Activated CD8-positive, alpha-beta memory T cell treated with anti-CD3 and anti-CD28 coated beads for 36 hours (primary cell): ENCODE measurements around the gene IFNA4. TPM values are rescaled to one million over a fixed set of nuclear protein-coding genes. Genes with fewer than 3 reads are reported as not detected.
"Not testable (repeated sequence)": the region's sequence is repeated elsewhere in the genome, so short reads cannot be mapped to it uniquely, and the experiment has no call there.

ENCODE experiments used
- CTCF ChIA-PET: fragments of 350-600 bp; sonication (Branson Sonifier 250); formaldehyde crosslinking; loops from one replicate; lab custom pipeline; 2021; ENCODE audit warnings: antibody characterized with exemption; lab: Charles Lee
- POLR2A ChIA-PET: fragments of 350-600 bp; sonication (Branson Sonifier 250); formaldehyde crosslinking; loops from one replicate; lab custom pipeline; 2021; ENCODE audit warnings: antibody characterized with exemption; lab: Charles Lee
- total RNA-seq, 2 experiments: library from RNA; stranded (reverse); gene quantifications; one replicate each; pipeline ENCODE4 v1.2.3, GENCODE V29; 2021

The IFNA4 gene
- total RNA-seq: not detected

DNA sequence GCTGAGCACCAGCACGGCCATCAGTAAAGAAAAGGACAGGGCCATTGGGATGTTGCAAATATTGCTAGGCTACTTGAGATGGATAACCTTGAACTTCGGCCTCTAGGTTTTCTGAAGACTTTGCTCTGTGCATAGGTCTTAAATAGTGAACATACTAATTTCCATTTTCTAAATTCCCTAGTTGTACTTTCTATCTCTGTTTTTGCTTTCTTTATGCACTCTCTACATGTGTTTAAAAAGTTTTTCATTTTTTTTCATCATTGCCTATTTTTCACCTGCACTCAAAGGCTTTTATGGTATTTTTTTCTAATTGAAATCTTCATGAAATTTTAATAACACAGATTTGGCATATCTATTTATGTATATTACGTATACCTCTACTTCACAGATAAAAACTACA, at the start of gene IFNA4:
Gene IFNA4, minus strand, starts transcription at position 101 of the 400 bp plus-strand sequence. Its CDS starts 56 bp downstream, at position 45.
- POLR2A ChIA-PET, CTCF ChIA-PET: not testable (repeated sequence)

DNA sequence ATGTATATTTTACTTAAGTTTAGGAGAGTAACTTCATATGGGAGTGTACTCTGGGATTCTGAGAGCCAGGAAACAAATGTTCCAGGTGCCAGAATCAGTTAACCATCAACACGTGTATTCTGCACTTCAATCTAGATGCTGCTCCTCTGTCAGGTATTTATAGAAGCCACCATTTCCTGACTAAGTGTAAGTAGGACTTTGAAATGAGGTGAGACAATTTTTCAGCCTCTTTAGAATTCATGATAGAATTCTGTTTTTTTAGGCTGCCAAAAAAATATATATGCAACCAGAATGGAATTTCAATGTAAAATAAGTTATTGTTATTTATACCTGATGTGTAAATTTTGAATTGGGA, 49.0 kb upstream of the IFNA4 start:
- POLR2A ChIA-PET: not testable (repeated sequence)
- CTCF ChIA-PET: interaction anchor here (0.6 to 2.3 kb wide), 4 partner anchors 15 to 229 kb away, joined by 3 to 6 read pairs (median 3); no protein-coding TSS in a partner anchor

GRCh38 chr9:21235468-21236359, 48.3 kb upstream of the IFNA4 start:
- CTCF ChIA-PET: interaction anchor here (0.6 to 2.3 kb wide), 5 partner anchors 16 to 230 kb away, joined by 3 to 6 read pairs (median 3); no protein-coding TSS in a partner anchor

DNA sequence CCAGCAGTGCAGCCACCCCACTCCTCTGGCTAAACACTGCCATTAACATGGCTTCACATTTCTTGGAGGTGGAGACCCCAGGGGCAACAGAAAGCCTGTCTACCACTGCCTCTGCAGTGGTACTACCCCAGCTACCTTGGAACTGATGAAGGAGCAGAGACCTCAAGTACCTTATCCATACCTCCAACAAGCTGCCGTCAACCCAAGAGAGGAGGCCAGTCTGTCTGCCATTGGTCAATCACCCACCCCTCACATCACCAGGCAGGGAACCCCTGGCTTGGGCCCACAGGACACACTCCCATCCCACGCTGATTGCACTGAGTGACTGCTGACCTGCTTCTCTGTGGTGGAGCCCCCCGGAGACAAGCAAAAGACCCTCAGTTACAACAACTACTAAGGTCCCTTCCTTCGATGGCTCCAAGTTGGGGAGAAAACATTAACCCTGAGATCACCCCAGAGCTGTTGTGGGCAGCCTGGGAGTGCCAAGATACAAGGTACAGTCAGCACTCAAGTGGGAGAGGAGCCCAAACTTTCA, 46.8 kb upstream of the IFNA4 start:
- ChIA-PET CTCF (interaction anchor here (2.3 kb wide), 1 partner anchor 18 kb away, joined by 6 read pairs; no protein-coding TSS in a partner anchor), POLR2A (no interaction called here)

More at GRCh38 chr9:21235468-21236359, 48.3 kb upstream of the IFNA4 start:
- POLR2A ChIA-PET: not testable (repeated sequence)

GRCh38 chr9:21233258-21233657, 45.9 kb upstream of the IFNA4 start:
- POLR2A ChIA-PET: no interaction called here
- CTCF ChIA-PET: no interaction called here

- ChIA-PET POLR2A (no interaction called here), CTCF (no interaction called here)
These were observed 40.7 kb upstream of the IFNA4 start, which contains the start of gene IFNA17 for GRCh38 chr9:21228122-21228521. Gene IFNA17, minus strand, starts transcription at chr9:21228222. Its CDS starts 49 bp downstream, at chr9:21228173.

DNA sequence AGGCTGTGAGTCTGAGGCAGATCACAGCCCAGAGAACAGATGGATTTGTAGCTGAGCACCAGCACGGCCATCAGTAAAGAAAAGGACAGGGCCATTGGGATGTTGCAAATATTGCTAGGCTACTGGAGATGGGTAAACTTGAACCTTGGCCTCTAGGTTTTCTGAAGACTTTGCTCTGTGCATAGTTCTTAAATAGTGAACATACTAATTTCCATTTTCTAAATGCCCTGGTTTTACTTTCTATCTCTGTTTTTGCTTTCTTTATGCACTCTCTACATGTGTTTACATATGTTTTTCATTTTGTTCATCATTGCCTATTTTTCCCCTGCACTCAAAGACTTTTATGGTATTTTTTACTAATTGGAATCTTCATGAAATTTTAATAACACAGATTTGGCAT, 29.8 kb upstream of the IFNA4 start, which contains the start of gene IFNA16:
Gene IFNA16, minus strand, starts transcription at position 101 of the 400 bp plus-strand sequence. Its CDS starts 6 bp downstream, at position 95.
- CTCF ChIA-PET: interaction anchor here (0.5 kb wide), 1 partner anchor 19 kb away, joined by 3 read pairs; no protein-coding TSS in a partner anchor
- POLR2A ChIA-PET: not testable (repeated sequence)

- CTCF ChIA-PET: interaction anchor here (0.7 to 1.1 kb wide), 2 partner anchors 17 to 113 kb away, joined by 3 read pairs; no protein-coding TSS in a partner anchor
- POLR2A ChIA-PET: not testable (repeated sequence)
These were observed 26.3 kb upstream of the IFNA4 start for GRCh38 chr9:21213411-21214326.

- POLR2A ChIA-PET, CTCF ChIA-PET: not testable (repeated sequence)
These were observed 24.8 kb upstream of the IFNA4 start for GRCh38 chr9:21212160-21212559.

- POLR2A ChIA-PET, CTCF ChIA-PET: not testable (repeated sequence)
These were observed 23.4 kb upstream of the IFNA4 start for GRCh38 chr9:21210782-21211181.

DNA sequence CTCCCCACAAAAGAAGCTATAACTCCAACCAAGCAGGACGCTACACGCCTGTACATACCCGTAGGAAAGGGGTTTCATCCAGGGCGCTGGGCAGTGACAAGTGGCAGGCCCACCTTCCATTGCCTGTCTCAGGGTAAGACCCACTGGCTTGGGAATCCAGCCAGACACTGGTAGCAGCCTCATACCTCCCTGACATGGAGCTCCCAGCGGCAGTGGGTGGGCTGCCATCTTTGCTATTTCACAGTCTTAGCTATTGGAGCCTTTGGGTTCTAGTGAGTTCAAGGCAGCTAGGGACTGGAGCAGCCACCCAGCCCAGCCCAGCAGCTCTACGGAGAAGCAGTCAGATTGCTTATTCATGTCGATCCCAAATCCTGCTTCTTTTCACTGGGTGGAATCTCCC, 22.9 kb upstream of the IFNA4 start:
- ChIA-PET POLR2A (no interaction called here), CTCF (no interaction called here)

GRCh38 chr9:21207043-21207442, 19.7 kb upstream of the IFNA4 start, which contains the start of gene IFNA10:
Gene IFNA10, minus strand, starts transcription at chr9:21207143. Its CDS starts 46 bp downstream, at chr9:21207097.
- POLR2A ChIA-PET, CTCF ChIA-PET: not testable (repeated sequence)

- POLR2A ChIA-PET: no interaction called here
- CTCF ChIA-PET: no interaction called here
These were observed 17.8 kb upstream of the IFNA4 start for GRCh38 chr9:21205204-21205603.

GRCh38 chr9:21202105-21202504, 14.7 kb upstream of the IFNA4 start, which contains the start of gene IFNA7:
Gene IFNA7, minus strand, starts transcription at chr9:21202205. Its CDS starts 40 bp downstream, at chr9:21202165.
- CTCF ChIA-PET: interaction anchor here (1.0 kb wide), 1 partner anchor 19 kb away, joined by 3 read pairs; no protein-coding TSS in a partner anchor
- POLR2A ChIA-PET: not testable (repeated sequence)

- POLR2A ChIA-PET: not testable (repeated sequence)
- CTCF ChIA-PET: interaction anchor here (0.6 to 1.3 kb wide), 4 partner anchors 58 to 257 kb away, joined by 3 to 5 read pairs (median 4); no protein-coding TSS in a partner anchor
These were observed 7.7 kb upstream of the IFNA4 start for GRCh38 chr9:21194867-21195776.

- POLR2A ChIA-PET: not testable (repeated sequence)
- CTCF ChIA-PET: interaction anchor here (1.0 to 1.3 kb wide), 2 partner anchors 9 to 19 kb away, joined by 3 read pairs; partner anchors contain the start of gene IFNA7
These were observed 4.3 kb downstream of the IFNA4 start for GRCh38 chr9:21182810-21183736.

DNA sequence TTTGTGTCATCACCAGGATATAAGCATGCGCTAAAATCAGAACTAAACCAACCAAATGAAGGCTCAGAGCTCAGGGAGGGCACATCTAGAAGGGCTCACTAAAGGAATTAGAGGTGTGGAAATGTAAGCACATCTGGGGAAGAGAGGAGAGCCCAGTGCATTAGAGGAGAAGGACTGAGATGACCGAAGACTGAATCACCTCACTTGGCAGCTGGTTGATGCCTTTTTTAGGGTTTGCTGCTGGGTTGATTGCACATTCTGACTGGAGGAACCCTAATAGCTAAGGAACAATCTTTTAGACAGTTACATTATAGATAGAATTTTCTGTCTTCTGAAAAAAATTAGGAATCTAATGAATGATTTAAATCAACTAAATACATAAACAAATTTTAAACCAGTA, 12.7 kb downstream of the IFNA4 start:
- CTCF ChIA-PET: no interaction called here
- POLR2A ChIA-PET: no interaction called here
